Umbilical cord (tissue), 2 donors: ENCODE data around the gene SRMS. TPM values are rescaled to one million over a fixed set of nuclear protein-coding genes. Genes with fewer than 3 reads are reported as not detected.

Source experiments
- DNase-seq: peaks from one replicate; pipeline ENCODE4 v3.0.0-alpha.2; 2015; ENCODE audit warnings: low spot score
- total RNA-seq: library from RNA; depleted of rRNA; stranded (reverse); fragments of >200 nt; gene quantifications from one replicate; pipeline ENCODE4 v1.2.3, GENCODE V29; 2014; ENCODE audit warnings: low replicate concordance; ENCODE audit not compliant: insufficient read depth

Gene SRMS
- total RNA-seq, 1 donor from 2014 or later, result not detected

GRCh38 chr20:63503524-63503923, 44.0 kb downstream of the SRMS start:
- no peak for DNase-seq

GRCh38 chr20:63502671-63503172, 44.8 kb downstream of the SRMS start:
- DNase-seq, result no peak

- DNase-seq, result no peak
Measured at GRCh38 chr20:63501818-63502670, 45.5 kb downstream of the SRMS start.

GRCh38 chr20:63500902-63501817, 46.4 kb downstream of the SRMS start:
- no peak for DNase-seq

GRCh38 chr20:63500151-63500901, 47.2 kb downstream of the SRMS start:
- no peak for DNase-seq

GRCh38 chr20:63499338-63499969, 48.1 kb downstream of the SRMS start:
- DNase-seq, result no peak

GRCh38 chr20:63498960-63499337, 48.6 kb downstream of the SRMS start, which contains the start of gene EEF1A2:
TSS of gene EEF1A2 (minus strand) at chr20:63499083. CDS start at chr20:63497763, 1,320 bp downstream.
- DNase-seq, result no peak

- DNase-seq, result no peak
Measured at GRCh38 chr20:63497946-63498935, 49.3 kb downstream of the SRMS start.

GRCh38 chr20:63497138-63497945, 50.2 kb downstream of the SRMS start:
- DNase-seq, result no peak

- no peak for DNase-seq
Measured at GRCh38 chr20:63496596-63497120, 50.9 kb downstream of the SRMS start.

GRCh38 chr20:63495741-63496595, 51.6 kb downstream of the SRMS start:
- DNase-seq, result peak; percentile 43

- DNase-seq, result no peak
Measured at GRCh38 chr20:63495167-63495720, 52.3 kb downstream of the SRMS start.

GRCh38 chr20:63494420-63495166, 53.0 kb downstream of the SRMS start:
- DNase-seq, result no peak

GRCh38 chr20:63494084-63494419, 53.5 kb downstream of the SRMS start:
- DNase-seq, result no peak

GRCh38 chr20:63493563-63494020, 54.0 kb downstream of the SRMS start:
- no peak for DNase-seq

- DNase-seq, result no peak
Measured at GRCh38 chr20:63492982-63493381, 54.6 kb downstream of the SRMS start.

- DNase-seq, result no peak
Measured at GRCh38 chr20:63492518-63492917, 55.0 kb downstream of the SRMS start.
